GM21360 (cell line): ENCODE results near the gene LIFR.

Experiments used
- ATAC-seq: cut with Tn5 transposase; IDR thresholded peaks from one replicate; pipeline ENCODE4 v1.9.1; 2021; ENCODE audit warnings: mild to moderate bottlenecking, moderate library complexity; ENCODE audit not compliant: unreplicated experiment

Gene LIFR

GRCh38 chr5:38551030-38552017 lies 5.1 kb downstream of the LIFR start:
- ATAC-seq = no peak

GRCh38 chr5:38548064-38548759 lies 8.2 kb downstream of the LIFR start:
- ATAC-seq = no peak

GRCh38 chr5:38547257-38547656 lies 9.2 kb downstream of the LIFR start:
- ATAC-seq = no peak

- ATAC-seq = no peak
Measured at GRCh38 chr5:38546691-38547146, 9.7 kb downstream of the LIFR start.

GRCh38 chr5:38543886-38544285 lies 12.6 kb downstream of the LIFR start:
- no peak for ATAC-seq

- ATAC-seq = no peak
Measured at GRCh38 chr5:38543074-38543473, 13.4 kb downstream of the LIFR start.

- no peak for ATAC-seq
Measured at GRCh38 chr5:38541174-38541725, 15.2 kb downstream of the LIFR start.

- no peak for ATAC-seq
Measured at GRCh38 chr5:38540314-38540713, 16.1 kb downstream of the LIFR start.

- no peak for ATAC-seq
Measured at GRCh38 chr5:38538161-38538560, 18.3 kb downstream of the LIFR start.

- no peak for ATAC-seq
Measured at GRCh38 chr5:38537505-38537904, 18.9 kb downstream of the LIFR start.

- ATAC-seq = no peak
Measured at GRCh38 chr5:38536968-38537367, 19.5 kb downstream of the LIFR start.

- no peak for ATAC-seq
Measured at GRCh38 chr5:38535845-38536244, 20.6 kb downstream of the LIFR start.

- ATAC-seq = no peak
Measured at GRCh38 chr5:38535248-38535750, 21.1 kb downstream of the LIFR start.

GRCh38 chr5:38534156-38534453 lies 22.3 kb downstream of the LIFR start:
- ATAC-seq = no peak

GRCh38 chr5:38533286-38534155 lies 22.9 kb downstream of the LIFR start:
- ATAC-seq = no peak

- ATAC-seq = no peak
Measured at GRCh38 chr5:38532165-38532669, 24.2 kb downstream of the LIFR start.

GRCh38 chr5:38531518-38531917 lies 24.9 kb downstream of the LIFR start:
- ATAC-seq = no peak

GRCh38 chr5:38529955-38530646 lies 26.3 kb downstream of the LIFR start:
- no peak for ATAC-seq

GRCh38 chr5:38528162-38528703 lies 28.2 kb downstream of the LIFR start:
- no peak for ATAC-seq

- no peak for ATAC-seq
Measured at GRCh38 chr5:38527475-38527874, 29.0 kb downstream of the LIFR start.
